ENCODE results near the gene KIN. TPM values are rescaled to one million over a fixed set of nuclear protein-coding genes. Genes with fewer than 3 reads are reported as not detected.

Gene KIN
- polyA plus RNA-seq, 1 of the 3 experiments (the other 2 are of a cell fraction) = 3.2 TPM

- H3K4me1 ChIP-seq (ENCODE audit: control insufficient read depth in 1 of 2, insufficient read depth in 2 of 2, low read depth in 1 of 2, low read length in 1 of 2) = no peaks in the 10 kb centered on the region
- no peak for DNase-seq
- no peak overlapping the region for H3K9ac ChIP-seq
- no peak overlapping the region for H3K4me2 ChIP-seq
- H4K20me1 ChIP-seq (ENCODE audit: insufficient read depth) = no peaks in the 10 kb centered on the region
- no peak overlapping the region for H3K4me3 ChIP-seq (ENCODE audit: low read depth in 2 of 2, low read length in 1 of 2)
- no peaks in the 10 kb centered on the region for H3K79me2 ChIP-seq (ENCODE audit: insufficient read depth)
- H3K9me3 ChIP-seq = no peaks in the 10 kb centered on the region
- no peaks in the 10 kb centered on the region for H3K9me2 ChIP-seq
- POLR2A ChIA-PET = no interaction called here
- no peaks in the 10 kb centered on the region for H3F3A ChIP-seq (replicated peaks; ENCODE audit: insufficient read depth)
- TF ChIP-seq CHD2 (IDR thresholded peaks at IDR 0.05; ENCODE audit: low read length, partially characterized antibody) = no peak
- no peak for TF ChIP-seq FOSL2 (IDR thresholded peaks at IDR 0.05; ENCODE audit: borderline replicate concordance, low read depth)
- no peak for TF ChIP-seq PBX3 (IDR thresholded peaks at IDR 0.05)
- TF ChIP-seq EZH2phosphoT487 (IDR thresholded peaks at IDR 0.05; ENCODE audit: borderline replicate concordance, low read depth) = no peak
- no peak for TF ChIP-seq FOXM1 (IDR thresholded peaks at IDR 0.05; ENCODE audit: low read depth)
- TF ChIP-seq ZBTB33 (IDR thresholded peaks at IDR 0.05; ENCODE audit: borderline replicate concordance, low read depth) = no peak
- TF ChIP-seq FOXJ3 (CRISPR knock-in tag; IDR thresholded peaks at IDR 0.05) = no peak
- no peak for TF ChIP-seq CTCF (IDR thresholded peaks at IDR 0.05)
- TF ChIP-seq REST (IDR thresholded peaks at IDR 0.05; ENCODE audit: low read depth, low read length) = no peak
- TF ChIP-seq RAD21 (IDR thresholded peaks at IDR 0.05; ENCODE audit: low read length) = no peak
- TF ChIP-seq ELF1 (IDR thresholded peaks at IDR 0.05) = no peak
- no peak for TF ChIP-seq GATA2 (CRISPR knock-in tag; IDR thresholded peaks at IDR 0.05)
- TF ChIP-seq MAX (IDR thresholded peaks at IDR 0.05; ENCODE audit: low read depth) = no peak
- TF ChIP-seq TCF12 (IDR thresholded peaks at IDR 0.05) = no peak
- no peak for TF ChIP-seq YY1 (IDR thresholded peaks at IDR 0.05; ENCODE audit: low read depth)
- no peak for TF ChIP-seq RXRA (IDR thresholded peaks at IDR 0.05; ENCODE audit: borderline replicate concordance, low read depth)
- no peak for TF ChIP-seq USF1 (IDR thresholded peaks at IDR 0.05; ENCODE audit: borderline replicate concordance, low read depth)
- TF ChIP-seq SMC3 (IDR thresholded peaks at IDR 0.05; ENCODE audit: low read depth, low read length) = no peak
- H3K27me3 ChIP-seq (ENCODE audit: insufficient read depth) = no peaks in the 10 kb centered on the region
- no peaks in the 10 kb centered on the region for H3K36me3 ChIP-seq (replicated peaks in 1 of 2; ENCODE audit: control insufficient read depth in 1 of 2, insufficient read depth in 2 of 2, low read length in 1 of 2)
- no peak overlapping the region for H2AFZ ChIP-seq (ENCODE audit: low read depth)
- H3K27ac ChIP-seq (ENCODE audit: low read depth in 2 of 2, low read length in 1 of 2) = no peak overlapping the region
- 10% methylated on average over 3 of the region's 3 CpGs for WGBS (ENCODE audit: low lambda C conversion rate)
- CTCF ChIA-PET = interaction anchor here (0.8 kb wide), 1 partner anchor 19 kb away, joined by 3 read pairs; no protein-coding TSS in a partner anchor
These were observed 82.5 kb downstream of the KIN start for GRCh38 chr10:7705341-7705740.

Measured in SK-N-SH (cell line).